G401 (cell line): Measurements from ENCODE around the gene EPB41L3. TPM values are rescaled to one million over a fixed set of nuclear protein-coding genes. Genes with fewer than 3 reads are reported as not detected.
"Not testable (repeated sequence)": the region's sequence is repeated elsewhere in the genome, so short reads cannot be mapped to it uniquely, and the experiment has no call there.

Experiments used
- DNase-seq: peaks from one replicate; pipeline ENCODE4 v3.0.0-alpha.2; 2015; ENCODE audit warnings: low spot score
- in situ Hi-C: cut with HindIII; loops from 2 replicates; pipeline ENCODE4 v1.10.0; 2016; ENCODE audit warnings: low sequenced_read_pairs, mixed read lengths
- total RNA-seq: library from RNA; depleted of rRNA; stranded (reverse); fragments of >200 nt; shearing (Covaris generic); gene quantifications from 2 replicates; pipeline ENCODE4 v1.2.3, GENCODE V29; 2014

The EPB41L3 gene
- total RNA-seq, 1 experiment from 2014 or later = 0.07 TPM

- DNase-seq = no peak
- in situ Hi-C loops = no loop called here
Measured at GRCh38 chr18:5507756-5508155, 36.0 kb downstream of the EPB41L3 start.

DNA sequence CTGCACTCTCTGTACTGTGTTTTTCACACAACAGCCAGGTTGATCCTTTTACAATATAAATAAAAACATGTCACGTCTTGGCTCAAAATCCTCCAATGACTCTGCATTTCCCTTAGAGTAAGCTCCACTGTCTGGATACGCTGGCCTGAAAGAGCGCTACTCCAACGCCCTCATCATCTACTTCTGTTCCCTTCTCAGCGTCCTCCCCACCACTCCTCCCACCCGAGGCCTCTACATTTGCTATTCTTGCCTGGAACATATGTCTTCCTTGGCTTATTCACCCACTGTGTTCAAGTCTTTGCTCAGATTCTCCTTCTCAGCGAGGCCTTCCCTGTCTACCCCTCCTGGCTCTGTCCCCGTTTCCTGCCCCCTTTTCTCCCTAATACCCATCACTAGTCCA lies 37.6 kb downstream of the EPB41L3 start:
- DNase-seq = no peak
- in situ Hi-C loops = no loop called here

GRCh38 chr18:5503740-5504139 lies 40.1 kb downstream of the EPB41L3 start:
- DNase-seq = no peak
- in situ Hi-C loops = no loop called here

DNA sequence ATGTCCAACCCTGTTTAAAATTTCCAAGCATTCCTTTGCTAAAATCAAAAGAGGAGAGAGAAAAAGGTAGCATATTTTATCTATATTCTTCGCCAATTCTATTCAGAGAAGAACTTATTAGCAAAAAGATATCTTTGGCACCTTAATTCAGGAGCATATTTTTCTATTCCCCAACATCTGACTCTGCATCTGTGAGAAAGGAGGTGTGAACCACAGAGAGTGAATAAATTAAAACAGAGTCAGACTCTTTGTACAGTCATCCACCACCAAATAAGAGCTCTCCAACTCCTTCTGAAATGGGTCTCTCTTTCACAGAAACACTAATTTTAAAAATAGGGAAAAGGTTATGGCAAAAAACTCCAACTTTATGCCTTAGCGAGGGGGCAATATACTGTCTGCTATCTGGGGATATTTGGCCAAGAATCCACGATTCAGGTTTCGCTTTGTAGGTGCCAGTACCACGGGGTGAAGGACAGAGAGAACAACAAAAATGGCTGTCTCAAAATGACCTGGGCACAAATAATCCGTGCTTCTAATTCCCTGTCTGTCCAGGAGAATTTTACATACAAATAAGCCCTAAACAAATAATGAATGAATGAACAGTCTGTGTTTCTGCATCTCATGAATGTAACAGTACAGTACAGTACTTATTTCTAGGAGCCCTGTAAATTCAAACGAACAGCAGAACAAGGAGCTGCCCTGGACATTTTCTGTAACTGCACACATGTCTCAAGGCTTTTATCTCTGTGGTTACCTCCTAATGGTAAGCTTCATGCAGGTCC lies 43.4 kb downstream of the EPB41L3 start:
- in situ Hi-C loops = no loop called here
- peak; percentile 58 for DNase-seq

- in situ Hi-C loops = no loop called here
- no peak for DNase-seq
Measured at GRCh38 chr18:5498452-5498851, 45.3 kb downstream of the EPB41L3 start.

DNA sequence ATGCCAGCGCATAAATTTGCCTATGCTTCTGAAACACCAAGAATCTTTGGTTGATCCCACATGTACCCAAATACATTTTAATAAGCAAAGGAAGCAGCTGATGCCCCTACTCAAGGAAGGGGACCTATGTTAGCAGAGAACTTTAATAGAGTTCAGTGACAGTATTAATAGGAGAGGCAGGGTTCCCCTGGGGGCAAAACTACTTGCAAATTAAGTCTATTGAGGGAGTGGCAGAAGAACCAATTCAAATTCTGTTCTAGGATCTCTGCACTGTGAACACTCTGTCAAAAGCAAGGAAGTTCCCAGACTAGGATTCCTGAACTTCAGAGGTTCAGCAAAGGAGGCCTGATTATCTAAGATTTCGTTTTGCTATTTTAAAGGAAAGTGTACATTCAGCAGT lies 47.5 kb downstream of the EPB41L3 start:
- in situ Hi-C loops = no loop called here

DNA sequence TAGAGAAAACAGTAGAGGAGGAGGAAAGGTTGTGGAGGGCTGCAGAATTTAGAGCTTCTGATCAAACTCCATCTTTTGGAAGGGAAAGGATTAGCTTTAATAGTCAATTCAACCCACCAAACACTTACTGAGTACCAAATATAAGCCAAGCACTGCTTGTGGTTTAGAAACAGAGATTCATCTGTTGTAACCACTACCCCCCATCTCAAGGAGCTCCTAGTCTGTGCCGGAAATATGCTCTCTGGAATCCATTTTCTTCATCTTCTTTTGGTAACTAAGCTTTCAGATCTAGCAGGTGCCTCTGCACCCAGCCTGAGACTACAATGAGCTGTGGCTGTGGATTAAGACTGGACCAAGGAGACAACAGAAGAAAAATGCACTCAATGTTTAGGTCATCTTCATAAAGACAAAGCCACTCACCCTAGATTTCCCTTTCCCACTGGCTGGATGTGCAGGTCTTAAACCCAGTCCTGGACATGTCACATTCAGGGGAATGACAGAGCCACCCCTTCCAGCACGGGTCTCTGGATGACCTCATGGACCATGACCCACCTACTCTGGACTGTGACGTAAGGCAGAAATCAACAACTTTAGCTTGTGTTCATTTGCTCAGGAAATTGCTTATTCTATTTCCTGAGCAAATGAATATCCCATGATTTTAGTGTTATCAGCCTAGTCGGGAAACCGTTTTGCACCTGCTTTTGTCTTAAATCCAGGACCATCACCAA lies 52.9 kb downstream of the EPB41L3 start:
- in situ Hi-C loops = no loop called here
- DNase-seq = peak; percentile 51

More for the DNA sequence above, 47.5 kb downstream of the EPB41L3 start:
- peak; percentile 15 for DNase-seq

- DNase-seq = peak; percentile 73
- in situ Hi-C loops = no loop called here
Measured at GRCh38 chr18:5488844-5489243, 55.0 kb downstream of the EPB41L3 start.

DNA sequence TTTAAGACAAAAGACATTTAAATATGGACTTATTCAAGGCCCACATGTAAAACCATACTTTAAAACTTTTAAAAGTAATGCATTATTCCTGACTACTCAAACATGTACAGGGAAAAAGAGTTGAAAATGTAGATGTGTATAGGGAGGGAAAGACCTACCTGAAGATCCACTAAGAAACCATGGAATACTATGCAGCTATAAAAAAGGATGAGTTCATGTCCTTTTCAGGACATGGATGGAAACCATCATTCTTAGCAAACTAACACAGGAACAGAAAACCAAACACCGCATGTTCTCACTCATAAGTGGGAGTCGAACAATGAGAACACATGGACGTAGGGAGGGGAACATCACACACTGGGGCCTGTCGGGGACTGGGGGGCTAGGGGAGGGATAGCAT lies 55.8 kb downstream of the EPB41L3 start:
- DNase-seq, in situ Hi-C loops: not testable (repeated sequence)

DNA sequence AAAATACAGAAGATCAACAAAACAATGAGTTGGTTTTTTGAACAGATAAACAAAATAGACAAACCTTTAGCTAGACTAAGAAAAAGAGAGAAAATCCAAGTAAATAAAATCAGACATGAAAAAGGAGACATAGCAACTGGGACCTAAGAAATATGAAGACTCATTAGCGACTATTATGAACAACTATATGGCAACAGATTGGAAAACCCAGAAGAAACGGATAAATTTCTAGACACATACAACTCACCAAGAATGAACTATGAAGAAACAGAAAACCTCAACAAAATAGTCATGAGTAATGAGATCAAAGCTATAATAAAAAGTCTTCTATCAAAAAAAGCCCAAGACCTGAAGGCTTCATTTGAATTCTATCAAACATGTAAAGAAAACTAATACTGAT lies 59.3 kb downstream of the EPB41L3 start:
- DNase-seq = no peak
- in situ Hi-C loops = no loop called here

GRCh38 chr18:5481621-5482020 lies 62.2 kb downstream of the EPB41L3 start:
- in situ Hi-C loops = no loop called here
- DNase-seq = no peak

GRCh38 chr18:5478261-5478660 lies 65.5 kb downstream of the EPB41L3 start:
- in situ Hi-C loops = no loop called here
- DNase-seq = no peak

GRCh38 chr18:5476961-5477800 lies 66.6 kb downstream of the EPB41L3 start:
- in situ Hi-C loops = no loop called here
- no peak for DNase-seq

DNA sequence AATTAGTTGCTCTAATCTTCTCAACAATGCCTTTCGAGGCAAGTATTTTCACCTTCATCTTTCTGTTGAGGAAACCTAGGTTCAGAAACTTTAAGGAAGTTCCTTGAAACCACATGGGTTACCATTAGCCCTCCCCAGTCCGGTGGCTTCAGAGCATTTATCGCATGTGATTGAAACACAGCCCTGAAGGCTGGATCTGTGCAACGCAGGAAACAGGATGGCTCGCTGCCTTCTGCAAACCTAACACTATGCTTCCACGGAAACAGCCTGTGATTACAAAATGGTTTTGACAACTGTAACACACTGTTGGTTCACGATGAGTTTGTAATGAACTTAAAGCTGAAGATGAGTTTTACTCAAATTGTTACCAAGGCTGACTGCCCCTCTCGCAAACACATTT lies 68.5 kb downstream of the EPB41L3 start:
- DNase-seq = no peak
- in situ Hi-C loops = no loop called here

DNA sequence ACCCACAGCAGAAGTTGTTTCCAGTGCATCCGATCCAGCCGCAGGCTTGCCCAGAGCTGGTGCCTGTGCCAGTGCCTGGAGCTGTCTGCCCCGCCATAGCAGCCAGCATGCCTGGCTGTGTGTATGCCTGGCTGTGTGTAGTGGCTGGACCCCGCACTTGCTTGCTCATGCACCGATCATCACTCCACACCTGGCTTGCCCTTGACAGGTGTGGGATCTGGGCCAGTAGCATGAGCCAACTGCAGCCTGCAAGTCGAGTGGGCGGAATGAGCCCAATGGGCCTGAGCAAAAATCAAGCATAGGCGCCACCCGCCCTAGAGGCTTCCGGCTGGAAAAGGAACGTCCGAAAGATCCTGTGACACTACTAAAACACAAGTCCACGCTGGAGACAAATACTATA lies 74.5 kb downstream of the EPB41L3 start:
- in situ Hi-C loops = no loop called here
- DNase-seq = no peak

GRCh38 chr18:5468394-5468793 lies 75.4 kb downstream of the EPB41L3 start:
- DNase-seq = no peak
- in situ Hi-C loops = no loop called here

- in situ Hi-C loops = no loop called here
- DNase-seq = no peak
Measured at GRCh38 chr18:5467671-5468070, 76.1 kb downstream of the EPB41L3 start.

DNA sequence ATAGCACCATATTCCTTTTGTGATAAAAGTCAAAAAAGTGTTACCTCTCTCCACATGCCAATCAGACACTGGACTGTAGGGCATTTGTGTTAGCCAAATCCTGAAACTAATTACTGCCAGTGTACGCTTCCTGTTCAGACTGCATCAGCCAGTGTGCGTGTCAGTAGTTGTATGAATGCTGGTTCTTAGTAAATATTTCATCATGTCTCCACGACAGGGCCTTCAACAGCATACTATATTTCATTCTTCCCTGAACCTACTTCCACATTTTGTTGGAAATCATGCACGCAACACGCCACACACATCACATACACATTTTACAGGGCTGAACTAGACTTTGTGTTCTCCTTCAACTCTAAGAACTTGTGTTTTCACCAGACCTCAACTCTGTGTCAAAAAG lies 77.5 kb downstream of the EPB41L3 start:
- in situ Hi-C loops = no loop called here
- no peak for DNase-seq

- in situ Hi-C loops = no loop called here
- no peak for DNase-seq
Measured at GRCh38 chr18:5464251-5464650, 79.5 kb downstream of the EPB41L3 start.

- in situ Hi-C loops = no loop called here
- no peak for DNase-seq
Measured at GRCh38 chr18:5463831-5464230, 80.0 kb downstream of the EPB41L3 start.
